ENCODE measurements around the gene MYLK4. TPM values are rescaled to one million over a fixed set of nuclear protein-coding genes. Genes with fewer than 3 reads are reported as not detected.

MYLK4 gene
- total and polyA plus RNA-seq, 4 experiments from 2014 or later: 0.04 to 0.42 (median 0.31) TPM

DNA sequence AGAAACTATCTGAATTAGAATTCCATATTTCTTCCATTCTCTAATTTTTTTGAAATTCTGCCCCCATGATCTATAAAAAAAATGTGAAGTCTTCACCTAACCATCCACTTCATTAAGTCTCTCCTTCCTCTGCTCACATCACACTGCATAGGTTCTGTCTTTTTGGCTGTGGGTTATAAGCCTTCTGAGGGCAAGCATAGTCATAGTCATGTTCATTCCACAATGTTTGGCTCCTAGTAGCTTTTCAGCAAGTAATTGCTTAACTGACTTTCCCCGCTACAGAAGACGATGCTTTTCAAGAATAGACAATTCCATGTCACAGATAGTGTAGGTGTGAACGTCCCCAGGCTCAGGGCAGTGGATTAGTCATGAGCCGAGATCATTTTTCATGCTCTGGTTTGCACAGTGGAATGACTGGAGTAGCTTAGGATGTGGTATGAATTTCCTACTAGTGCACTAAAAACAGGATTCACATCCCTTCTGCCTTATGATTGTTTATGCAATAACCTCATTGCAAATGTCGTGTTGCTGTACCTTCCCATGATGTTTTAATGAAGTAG lies 43.5 kb upstream of the MYLK4 start:
- intact Hi-C loops (cut with micrococcal nuclease): no loop called here
- H3K4me1 Mint-ChIP-seq: peaks cover 19 to 35% (median 26%) of the 10 kb centered on the region in 4 donors
- no peaks in the 10 kb centered on the region for H3K9me3 Mint-ChIP-seq

GRCh38 chr6:2793534-2794151 lies 42.9 kb upstream of the MYLK4 start:
- Histone ChIP-seq H3K4me3 (ENCODE audit: low read length in 2 of 2) (no peak overlapping the region), H3K4me1 (ENCODE audit: insufficient read depth, low read length) (peaks cover 26% of the 10 kb centered on the region), H3K9me3 (ENCODE audit: control insufficient read depth in 1 of 2, low read length in 2 of 2) (no peaks in the 10 kb centered on the region), H3K36me3 (ENCODE audit: insufficient read depth, low read length) (no peaks in the 10 kb centered on the region), H3K27ac (ENCODE audit: low read depth, low read length) (no peak overlapping the region), H3K27me3 (ENCODE audit: insufficient read depth, low read length) (no peaks in the 10 kb centered on the region)
- Mint-ChIP-seq H3K27me3 (no peaks in the 10 kb centered on the region), H3K27ac (peak overlapping the region; percentile 33 to 80 (median 67)), H3K4me3 (peak overlapping the region in 7 of 8 donors; percentile 36 to 65 (median 55)), H3K36me3 (peaks cover 3 to 5% of the 10 kb centered on the region in 2 donors), H3K4me1 (peaks cover 19 to 35% (median 26%) of the 10 kb centered on the region in 4 donors), H3K9me3 (no peaks in the 10 kb centered on the region)
- intact Hi-C loops (cut with micrococcal nuclease): no loop called here
- peak in 3 of 5 donors; percentile 8 to 19 (median 17) for DNase-seq
- CTCF ChIA-PET (ENCODE audit: partially characterized antibody): interaction anchor here (0.6 to 5.8 kb wide), 5 partner anchors 10 to 657 kb away, joined by 3 to 80 read pairs (median 4); partner anchors contain the start of gene SERPINB1
- POLR2A ChIA-PET (ENCODE audit: partially characterized antibody): interaction anchor here (1.0 to 1.3 kb wide), 2 partner anchors 27 to 47 kb away, joined by 3 to 4 read pairs; no protein-coding TSS in a partner anchor

More for the DNA sequence above, 43.5 kb upstream of the MYLK4 start:
- Histone ChIP-seq H3K4me3 (ENCODE audit: low read length in 2 of 2) (no peak overlapping the region), H3K27me3 (ENCODE audit: insufficient read depth, low read length) (no peaks in the 10 kb centered on the region), H3K9me3 (ENCODE audit: control insufficient read depth in 1 of 2, low read length in 2 of 2) (no peaks in the 10 kb centered on the region), H3K27ac (ENCODE audit: low read depth, low read length) (no peak overlapping the region), H3K4me1 (ENCODE audit: insufficient read depth, low read length) (peaks cover 26% of the 10 kb centered on the region), H3K36me3 (ENCODE audit: insufficient read depth, low read length) (no peaks in the 10 kb centered on the region)
- Mint-ChIP-seq H3K4me3 (peak overlapping the region in 1 of 8 donors; percentile 36), H3K36me3 (peaks cover 2 to 5% of the 10 kb centered on the region in 2 donors), H3K27me3 (no peaks in the 10 kb centered on the region), H3K27ac (peak overlapping the region in 2 of 7 donors; percentile 32 to 69)
- no peak for DNase-seq
- CTCF ChIA-PET (ENCODE audit: partially characterized antibody): interaction anchor here (0.6 to 5.8 kb wide), 5 partner anchors 10 to 657 kb away, joined by 3 to 80 read pairs (median 4); partner anchors contain the start of gene SERPINB1
- POLR2A ChIA-PET (ENCODE audit: partially characterized antibody): interaction anchor here (1.0 to 1.3 kb wide), 2 partner anchors 28 to 47 kb away, joined by 3 to 4 read pairs; no protein-coding TSS in a partner anchor

GRCh38 chr6:2792330-2793110 lies 41.8 kb upstream of the MYLK4 start:
- H3K4me3 Mint-ChIP-seq: no peak overlapping the region
- no peak for DNase-seq
- peak overlapping the region in 4 of 7 donors; percentile 25 to 62 (median 46) for H3K27ac Mint-ChIP-seq
- Histone ChIP-seq H3K27ac (ENCODE audit: low read depth, low read length) (no peak overlapping the region), H3K9me3 (ENCODE audit: control insufficient read depth in 1 of 2, low read length in 2 of 2) (no peaks in the 10 kb centered on the region), H3K4me3 (ENCODE audit: low read length in 2 of 2) (no peak overlapping the region), H3K4me1 (ENCODE audit: insufficient read depth, low read length) (peaks cover 26% of the 10 kb centered on the region), H3K27me3 (ENCODE audit: insufficient read depth, low read length) (no peaks in the 10 kb centered on the region), H3K36me3 (ENCODE audit: insufficient read depth, low read length) (no peaks in the 10 kb centered on the region)
- no peaks in the 10 kb centered on the region for H3K27me3 Mint-ChIP-seq
- intact Hi-C loops (cut with micrococcal nuclease): no loop called here
- CTCF ChIA-PET (ENCODE audit: partially characterized antibody): interaction anchor here (1.1 to 5.8 kb wide), 10 partner anchors 14 to 151 kb away, joined by 3 to 80 read pairs (median 8); partner anchors contain the start of gene SERPINB1
- POLR2A ChIA-PET (ENCODE audit: partially characterized antibody): interaction anchor here (1.2 to 2.4 kb wide), 4 partner anchors 48 to 139 kb away, joined by 3 to 13 read pairs (median 4); partner anchors contain the start of gene SERPINB1
- H3K36me3 Mint-ChIP-seq: peaks cover 7 to 10% of the 10 kb centered on the region in 2 donors
- H3K9me3 Mint-ChIP-seq: no peaks in the 10 kb centered on the region
- peaks cover 19 to 35% (median 26%) of the 10 kb centered on the region in 4 donors for H3K4me1 Mint-ChIP-seq

GRCh38 chr6:2791450-2791974 lies 40.8 kb upstream of the MYLK4 start:
- Histone ChIP-seq H3K27ac (ENCODE audit: low read depth, low read length) (no peak overlapping the region), H3K36me3 (ENCODE audit: insufficient read depth, low read length) (no peaks in the 10 kb centered on the region), H3K4me1 (ENCODE audit: insufficient read depth, low read length) (peaks cover 26% of the 10 kb centered on the region), H3K4me3 (ENCODE audit: low read length in 2 of 2) (no peak overlapping the region), H3K9me3 (ENCODE audit: control insufficient read depth in 1 of 2, low read length in 2 of 2) (no peaks in the 10 kb centered on the region), H3K27me3 (ENCODE audit: insufficient read depth, low read length) (no peaks in the 10 kb centered on the region)
- POLR2A ChIA-PET (ENCODE audit: partially characterized antibody): interaction anchor here (0.7 to 2.4 kb wide), 7 partner anchors 43 to 198 kb away, joined by 3 to 13 read pairs (median 4); partner anchors contain the start of gene SERPINB1
- Mint-ChIP-seq H3K27ac (peak overlapping the region; percentile 36 to 83 (median 68)), H3K36me3 (peaks cover 12 to 13% of the 10 kb centered on the region in 2 donors), H3K4me3 (peak overlapping the region in 6 of 8 donors; percentile 17 to 61 (median 40)), H3K4me1 (peaks cover 22 to 35% (median 26%) of the 10 kb centered on the region in 4 donors), H3K9me3 (no peaks in the 10 kb centered on the region), H3K27me3 (no peaks in the 10 kb centered on the region)
- intact Hi-C loops (cut with micrococcal nuclease): loop anchor here (1.0 kb wide), 4 partner anchors 55 to 198 kb away; no protein-coding TSS in a partner anchor
- CTCF ChIA-PET (ENCODE audit: partially characterized antibody): interaction anchor here (0.6 to 5.8 kb wide), 32 partner anchors 9 to 266 kb away, joined by 3 to 80 read pairs (median 4); partner anchors contain the start of gene SERPINB1
- DNase-seq: no peak

DNA sequence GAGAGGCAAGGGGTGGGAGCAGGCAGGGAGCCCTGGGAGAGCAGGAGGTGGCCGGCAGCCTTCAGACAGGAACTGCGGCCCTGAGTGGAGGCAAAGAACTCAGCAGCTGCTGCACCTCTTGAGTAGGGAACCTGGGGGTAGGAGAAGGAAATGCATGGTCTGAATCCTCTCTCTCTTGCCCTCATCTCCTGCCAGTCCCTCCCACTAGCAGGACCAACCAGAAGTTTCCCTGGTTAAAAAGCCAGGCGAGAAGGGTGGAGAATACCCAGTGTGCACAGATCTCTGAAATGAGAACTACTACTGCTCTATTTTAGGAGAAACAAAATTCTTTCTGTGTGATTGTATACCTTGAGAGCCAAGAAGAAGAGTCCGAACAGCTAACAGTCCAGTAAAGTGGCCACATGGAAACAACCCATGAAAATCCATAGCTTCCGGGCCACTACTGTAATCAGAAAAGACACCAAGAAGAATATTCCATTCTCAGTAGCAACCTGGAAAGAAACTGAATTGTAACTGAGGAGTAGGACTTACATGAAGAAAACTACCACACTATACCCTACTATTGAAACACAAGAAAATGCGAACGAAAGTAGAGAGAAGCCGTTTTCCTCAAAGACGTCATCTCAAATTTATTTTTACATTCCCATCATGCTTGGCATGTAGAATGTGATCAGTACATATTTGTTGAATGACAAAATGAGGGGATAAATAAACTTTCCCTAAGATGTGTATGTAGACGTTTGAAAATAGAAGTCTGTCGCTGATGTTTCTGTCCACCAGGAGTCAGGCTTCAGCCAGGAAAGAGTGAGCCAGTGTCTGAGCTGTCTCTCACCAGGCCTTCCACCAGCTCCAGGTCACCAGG lies 40.1 kb upstream of the MYLK4 start:
- no peak overlapping the region for H3K27ac ChIP-seq (ENCODE audit: low read depth, low read length)
- intact Hi-C loops (cut with micrococcal nuclease): loop anchor here (1.0 kb wide), 4 partner anchors 55 to 198 kb away; no protein-coding TSS in a partner anchor
- ChIA-PET CTCF (ENCODE audit: partially characterized antibody) (interaction anchor here (0.6 to 5.8 kb wide), 32 partner anchors 9 to 267 kb away, joined by 3 to 80 read pairs (median 4); partner anchors contain the start of gene SERPINB1), POLR2A (ENCODE audit: partially characterized antibody) (interaction anchor here (0.7 to 2.4 kb wide), 7 partner anchors 44 to 199 kb away, joined by 3 to 13 read pairs (median 4); partner anchors contain the start of gene SERPINB1)
- Mint-ChIP-seq H3K9me3 (no peaks in the 10 kb centered on the region), H3K4me3 (peak overlapping the region in 6 of 8 donors; percentile 17 to 61 (median 40)), H3K36me3 (peaks cover 18% of the 10 kb centered on the region in 2 donors), H3K27ac (peak overlapping the region; percentile 27 to 83 (median 68)), H3K4me1 (peaks cover 24 to 35% (median 30%) of the 10 kb centered on the region in 4 donors), H3K27me3 (no peaks in the 10 kb centered on the region)
- H3K4me3 ChIP-seq (ENCODE audit: low read length in 2 of 2): no peak overlapping the region
- H3K4me1 ChIP-seq (ENCODE audit: insufficient read depth, low read length): peaks cover 26% of the 10 kb centered on the region
- DNase-seq: peak; percentile 41 to 57 (median 53)
- H3K36me3 ChIP-seq (ENCODE audit: insufficient read depth, low read length): no peaks in the 10 kb centered on the region
- H3K27me3 ChIP-seq (ENCODE audit: insufficient read depth, low read length): no peaks in the 10 kb centered on the region
- no peaks in the 10 kb centered on the region for H3K9me3 ChIP-seq (ENCODE audit: control insufficient read depth in 1 of 2, low read length in 2 of 2)

DNA sequence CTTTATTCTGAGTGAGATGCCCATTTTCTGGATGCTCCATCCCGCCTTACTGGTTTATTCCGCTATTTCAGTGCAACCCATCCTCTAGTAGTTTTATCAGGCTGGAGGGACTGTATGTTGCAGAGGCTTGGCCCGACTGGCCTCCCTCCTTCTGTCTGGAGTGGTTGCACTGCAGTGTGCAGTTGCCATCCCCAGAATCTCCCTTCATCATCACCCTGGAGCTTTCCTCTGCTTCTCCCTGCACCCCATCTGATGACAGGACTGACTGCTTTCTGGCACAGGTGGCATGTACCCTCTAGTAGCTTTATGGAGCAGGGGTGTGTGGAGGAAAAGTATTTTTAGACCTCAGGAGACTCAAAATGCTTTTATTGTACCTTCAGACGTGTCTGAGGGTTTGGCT lies 35.5 kb upstream of the MYLK4 start:
- peak overlapping the region in 1 of 7 donors; percentile 32 for H3K27ac Mint-ChIP-seq

More for the DNA sequence above, 35.5 kb upstream of the MYLK4 start:
- Mint-ChIP-seq H3K4me1 (peaks cover 8 to 28% (median 12%) of the 10 kb centered on the region in 4 donors), H3K4me3 (no peak overlapping the region), H3K9me3 (peaks cover 0 to 2% (median 0%) of the 10 kb centered on the region in 8 donors), H3K36me3 (peaks cover 31 to 53% of the 10 kb centered on the region in 2 donors), H3K27me3 (no peaks in the 10 kb centered on the region)
- intact Hi-C loops (cut with micrococcal nuclease): no loop called here
- H3K9me3 ChIP-seq (ENCODE audit: control insufficient read depth in 1 of 2, low read length in 2 of 2): no peaks in the 10 kb centered on the region
- H3K4me3 ChIP-seq (ENCODE audit: low read length in 2 of 2): no peak overlapping the region
- DNase-seq: no peak
- POLR2A ChIA-PET (ENCODE audit: partially characterized antibody): no interaction called here
- CTCF ChIA-PET (ENCODE audit: partially characterized antibody): no interaction called here
- H3K27me3 ChIP-seq (ENCODE audit: insufficient read depth, low read length): no peaks in the 10 kb centered on the region
- H3K36me3 ChIP-seq (ENCODE audit: insufficient read depth, low read length): peaks cover 15% of the 10 kb centered on the region
- H3K27ac ChIP-seq (ENCODE audit: low read depth, low read length): no peak overlapping the region
- peaks cover 5% of the 10 kb centered on the region for H3K4me1 ChIP-seq (ENCODE audit: insufficient read depth, low read length)
